HG02852 (cell line): ENCODE measurements around the gene PLA2G4F.

Experiments used
- ATAC-seq: cut with Tn5 transposase; IDR thresholded peaks from one replicate; pipeline ENCODE4 v1.9.1; 2021; ENCODE audit warnings: mild to moderate bottlenecking, moderate library complexity; ENCODE audit not compliant: unreplicated experiment

Gene PLA2G4F

DNA sequence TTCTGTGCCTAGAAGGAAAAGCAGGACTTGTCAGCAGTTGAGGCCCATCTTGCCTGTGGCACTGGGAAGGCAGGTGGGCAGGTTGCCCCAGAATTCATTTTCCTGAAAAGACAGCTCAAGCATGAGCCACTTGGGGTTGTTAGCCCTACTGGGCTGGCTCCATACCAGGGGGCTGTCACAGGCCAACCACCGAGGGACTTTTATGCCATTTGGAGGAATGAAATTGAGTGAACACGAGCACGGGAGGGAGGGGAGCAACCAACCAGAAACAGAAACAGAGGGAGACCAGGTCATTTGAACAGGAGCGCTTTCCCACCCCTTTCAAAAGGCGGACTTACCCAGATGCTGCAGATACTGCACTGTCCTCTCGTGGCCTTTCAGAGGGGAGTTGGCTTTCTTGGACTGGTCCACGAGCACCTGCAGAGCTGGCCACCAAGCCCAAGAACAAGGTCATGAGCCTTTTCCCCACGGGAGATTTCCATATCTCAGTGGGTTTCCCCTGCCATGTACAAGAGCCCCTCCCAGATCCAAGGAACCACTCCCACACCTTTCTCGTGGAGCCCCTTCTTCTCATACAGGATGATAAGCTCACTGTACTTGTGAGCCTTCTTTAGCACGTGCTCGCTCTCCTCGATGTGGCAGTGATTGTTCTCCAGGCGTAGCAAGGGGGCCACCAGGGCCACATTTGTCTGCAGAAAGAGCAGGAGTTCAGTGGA lies 9.9 kb upstream of the PLA2G4F start:
- no peak for ATAC-seq

DNA sequence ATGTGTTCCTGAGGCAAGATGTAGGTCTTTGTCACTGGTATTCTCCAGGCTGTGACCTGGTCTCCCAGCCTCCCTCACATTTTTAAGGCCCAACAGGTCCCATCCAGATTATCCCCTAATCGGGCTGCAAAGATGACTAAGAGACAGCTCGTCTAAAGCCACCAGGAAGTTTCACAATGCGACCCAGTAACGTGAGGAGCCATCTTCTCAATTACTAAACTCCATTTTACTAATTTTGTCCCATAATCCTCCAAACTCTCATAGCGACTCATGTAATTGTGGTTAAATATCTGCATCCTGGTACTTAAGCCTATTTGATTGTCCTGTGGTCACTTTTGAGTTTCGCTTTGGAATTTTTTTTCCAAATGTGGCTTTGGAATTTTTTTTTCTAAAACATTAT lies 8.7 kb upstream of the PLA2G4F start:
- ATAC-seq: no peak

DNA sequence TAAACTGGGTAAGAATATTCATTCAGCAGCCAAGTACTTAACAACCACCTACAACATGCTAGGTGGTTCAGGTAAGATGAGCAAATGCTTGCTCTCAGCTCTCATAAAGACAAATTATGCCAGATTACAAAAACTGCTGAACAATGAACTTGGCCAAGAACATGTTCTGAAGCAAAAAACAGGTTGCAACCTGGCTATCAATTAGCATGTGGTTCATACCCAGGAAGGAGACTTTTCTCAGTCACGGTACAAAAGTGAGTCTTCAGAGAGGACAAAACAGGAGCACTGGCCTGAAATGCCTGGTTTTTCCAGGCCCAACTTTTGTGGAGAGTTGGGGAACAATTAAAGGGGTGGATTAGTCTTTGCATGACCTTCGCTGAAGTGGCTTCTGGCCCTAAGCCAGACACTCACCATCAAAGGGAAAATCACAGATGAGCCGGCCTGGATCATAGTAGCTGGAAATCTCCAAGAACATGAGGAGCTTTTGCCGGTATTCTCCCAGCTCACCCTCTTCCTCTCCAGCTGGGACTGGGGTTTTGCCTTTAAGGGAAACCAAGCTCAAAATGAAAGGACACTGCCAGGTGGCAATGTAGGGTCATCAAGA lies 7.6 kb upstream of the PLA2G4F start:
- no peak for ATAC-seq

DNA sequence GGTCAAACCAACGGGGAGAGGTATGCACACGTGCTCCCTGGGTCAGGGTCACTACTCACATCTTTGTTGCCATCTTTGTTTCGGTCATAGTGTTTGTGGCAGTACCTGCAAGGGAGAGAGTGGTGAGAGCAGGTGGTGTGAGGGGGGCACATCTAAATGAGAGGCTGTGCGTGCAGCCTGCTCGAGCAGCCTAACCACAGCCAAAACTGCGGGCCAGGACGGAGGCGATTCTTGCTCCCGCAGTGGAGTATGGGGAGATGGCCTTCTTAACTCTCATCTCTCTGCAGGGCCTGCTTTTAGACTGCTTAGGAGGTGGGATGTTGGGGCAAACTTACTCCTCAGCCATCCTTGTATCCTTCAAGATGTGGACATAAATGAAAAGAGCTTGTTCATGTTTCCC lies 6.9 kb upstream of the PLA2G4F start:
- ATAC-seq: no peak

DNA sequence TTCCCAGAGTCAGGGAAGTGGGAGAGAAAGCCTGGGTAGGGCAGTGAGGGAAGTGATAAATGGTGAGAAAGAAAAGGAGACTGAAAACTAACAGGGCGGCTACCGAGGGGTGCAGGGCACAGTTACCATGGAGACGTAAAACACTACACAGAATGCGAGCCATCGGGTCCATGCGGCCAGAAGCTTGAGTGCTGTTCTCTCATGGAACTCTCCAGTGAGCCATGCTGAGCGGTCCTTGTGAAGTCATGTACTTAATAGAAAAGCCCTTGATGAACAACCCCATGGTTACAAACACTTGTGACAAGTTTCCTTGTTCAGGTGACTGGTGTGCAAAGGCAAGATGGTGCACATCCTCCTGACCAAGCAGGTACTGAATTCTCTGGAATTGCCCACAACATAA lies 3.7 kb upstream of the PLA2G4F start:
- no peak for ATAC-seq

DNA sequence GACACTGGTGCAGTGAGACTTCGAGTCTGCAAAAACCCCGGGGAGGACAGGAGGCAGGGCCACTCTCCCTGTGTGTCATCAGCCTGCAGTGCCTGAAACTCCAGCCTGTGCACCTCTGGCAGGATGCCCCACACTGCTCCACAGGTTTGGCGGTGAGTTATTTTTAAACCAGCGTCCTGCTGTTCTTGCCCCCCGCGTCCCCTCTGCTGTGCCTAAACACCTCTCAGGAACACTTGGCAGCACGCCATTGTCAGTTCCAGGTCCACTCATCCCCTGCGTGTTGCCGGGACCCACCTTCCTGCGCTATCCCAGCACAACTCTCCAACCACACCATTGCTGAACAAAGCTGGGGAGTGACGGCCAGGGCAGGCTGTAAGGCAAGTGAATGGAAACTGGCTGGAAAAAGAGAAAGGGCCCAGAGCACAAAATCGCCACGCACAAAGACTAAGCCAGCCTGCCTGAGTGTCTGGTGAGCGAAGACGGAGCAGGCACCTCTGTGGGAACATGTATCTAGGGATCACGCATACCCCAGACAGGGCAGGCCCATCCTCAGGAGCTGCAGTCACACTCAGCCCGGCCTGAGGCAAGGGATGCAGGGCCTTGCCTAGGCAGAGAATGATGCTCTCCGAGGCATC lies 3.1 kb upstream of the PLA2G4F start:
- no peak for ATAC-seq

DNA sequence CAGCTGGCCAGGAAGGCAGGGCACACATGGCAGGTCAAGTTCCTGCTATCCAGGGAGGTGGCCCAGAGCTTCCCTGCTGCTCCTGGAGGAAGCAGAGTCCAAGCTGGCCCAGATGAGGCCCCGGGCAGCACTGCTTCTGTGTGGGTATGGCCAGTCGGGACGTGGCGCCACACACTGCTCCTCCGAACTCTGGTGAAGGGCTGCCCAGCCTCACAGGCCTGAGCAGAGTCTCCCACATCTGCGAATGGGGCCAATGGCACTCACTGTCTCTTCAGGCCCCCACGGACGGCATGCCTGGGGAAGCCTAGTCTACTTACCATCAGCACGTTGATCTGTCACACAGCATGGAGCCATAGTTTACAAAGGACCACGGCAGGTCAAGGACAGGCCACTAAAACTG lies 2.5 kb upstream of the PLA2G4F start:
- no peak for ATAC-seq

DNA sequence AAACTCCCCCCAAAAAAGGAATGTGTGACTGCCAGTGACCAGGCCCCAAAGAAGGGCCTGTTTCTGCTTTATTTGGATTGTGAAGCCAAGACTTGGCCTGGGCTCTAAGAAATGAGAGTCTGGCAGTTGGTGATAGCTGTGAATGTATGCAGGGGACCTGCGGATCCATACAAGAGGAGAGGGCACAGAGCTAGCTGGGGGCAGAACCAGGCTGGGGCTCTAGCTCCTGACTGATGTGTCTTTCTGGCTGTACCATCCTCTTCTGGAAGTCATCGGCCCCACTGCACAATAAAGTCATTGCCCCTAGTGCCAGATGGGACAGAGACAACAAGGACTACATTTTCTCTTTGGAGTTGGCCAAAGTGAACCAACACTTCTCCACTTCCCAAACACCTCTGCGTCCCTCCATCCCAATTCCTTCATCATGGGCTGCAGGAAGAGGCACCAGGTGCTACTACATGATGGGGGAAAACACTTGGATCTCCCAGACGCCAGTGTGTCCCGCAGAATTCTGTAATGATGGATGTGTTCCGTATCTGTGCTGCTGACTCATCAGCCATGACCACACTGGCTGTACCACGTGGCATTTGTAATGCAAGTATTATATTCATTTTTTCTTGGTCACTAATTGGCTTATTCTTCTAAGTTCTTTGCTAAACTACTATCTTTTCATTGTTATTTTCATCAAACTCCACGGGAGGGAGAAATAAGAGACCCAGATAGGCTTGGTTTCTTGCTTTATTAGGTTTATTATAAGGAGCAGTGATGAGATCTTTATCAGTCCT lies 1.7 kb upstream of the PLA2G4F start:
- no peak for ATAC-seq

DNA sequence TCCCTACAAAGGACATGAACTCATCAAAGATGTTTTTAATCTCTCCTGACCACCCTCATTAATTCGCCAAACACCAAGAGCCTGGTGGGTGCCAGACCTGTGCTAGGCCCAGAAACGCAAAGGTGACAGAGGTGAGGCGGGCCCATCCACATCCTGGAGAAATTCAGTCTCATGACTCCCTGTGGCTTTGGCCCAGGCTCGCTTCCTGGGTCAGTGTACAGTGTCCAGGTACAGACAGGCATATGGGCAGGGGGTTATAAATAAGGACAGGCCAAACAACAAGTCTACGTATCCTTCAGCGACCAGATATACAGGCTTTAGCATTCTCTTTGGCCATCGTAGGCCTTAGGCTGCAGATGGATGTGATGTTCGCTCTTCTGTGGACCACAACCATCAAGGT lies 945 bp upstream of the PLA2G4F start:
- no peak for ATAC-seq

DNA sequence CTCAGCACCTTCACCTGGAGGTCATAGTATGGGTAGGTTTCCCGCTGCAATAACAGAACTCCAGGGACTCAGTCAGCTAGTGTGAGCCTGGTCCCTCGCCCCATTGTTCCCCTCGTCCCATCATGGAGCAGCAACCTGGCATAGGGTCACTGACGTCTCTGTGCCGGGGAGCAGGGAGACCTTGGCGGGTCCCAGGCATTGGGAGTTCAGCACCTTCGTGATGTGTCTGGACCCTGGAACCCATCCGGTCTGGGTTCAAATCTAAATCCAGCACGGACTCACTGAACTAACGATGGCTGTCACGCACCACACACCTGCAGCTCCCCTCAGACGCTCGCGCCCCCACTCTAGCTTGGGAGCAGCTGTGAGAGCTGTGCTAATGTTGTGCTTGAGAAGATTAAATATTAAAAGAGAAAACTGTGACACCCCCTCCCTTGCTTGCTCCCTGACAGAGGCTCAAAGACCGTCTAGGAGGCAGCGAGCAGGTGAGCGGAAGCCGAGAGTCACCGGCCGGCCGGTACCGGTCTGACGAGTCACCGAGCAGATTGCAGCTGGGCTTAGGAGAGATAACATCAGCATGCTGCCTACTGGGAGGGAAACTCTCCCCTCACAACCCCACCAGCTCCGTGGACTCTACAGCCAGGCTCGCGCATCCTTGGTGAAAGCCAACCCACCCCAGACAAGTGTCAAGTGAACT lies 742 bp downstream of the PLA2G4F start:
- ATAC-seq: no peak

DNA sequence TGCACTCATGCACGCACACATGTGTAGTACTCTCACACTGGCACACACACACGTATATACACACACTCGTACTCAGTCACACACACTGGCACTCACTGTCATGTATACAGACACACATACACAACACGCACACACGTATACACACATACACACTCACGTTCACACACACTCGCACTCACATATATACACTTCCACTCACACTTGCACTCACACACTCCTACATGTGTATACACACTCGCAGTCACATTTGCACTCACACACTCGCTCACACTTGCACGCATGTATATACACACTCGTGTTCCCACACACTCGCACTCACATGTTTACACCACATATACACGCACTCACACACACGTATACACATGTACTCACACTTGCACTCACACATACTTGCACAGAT lies 1.5 kb downstream of the PLA2G4F start:
- ATAC-seq: no peak

DNA sequence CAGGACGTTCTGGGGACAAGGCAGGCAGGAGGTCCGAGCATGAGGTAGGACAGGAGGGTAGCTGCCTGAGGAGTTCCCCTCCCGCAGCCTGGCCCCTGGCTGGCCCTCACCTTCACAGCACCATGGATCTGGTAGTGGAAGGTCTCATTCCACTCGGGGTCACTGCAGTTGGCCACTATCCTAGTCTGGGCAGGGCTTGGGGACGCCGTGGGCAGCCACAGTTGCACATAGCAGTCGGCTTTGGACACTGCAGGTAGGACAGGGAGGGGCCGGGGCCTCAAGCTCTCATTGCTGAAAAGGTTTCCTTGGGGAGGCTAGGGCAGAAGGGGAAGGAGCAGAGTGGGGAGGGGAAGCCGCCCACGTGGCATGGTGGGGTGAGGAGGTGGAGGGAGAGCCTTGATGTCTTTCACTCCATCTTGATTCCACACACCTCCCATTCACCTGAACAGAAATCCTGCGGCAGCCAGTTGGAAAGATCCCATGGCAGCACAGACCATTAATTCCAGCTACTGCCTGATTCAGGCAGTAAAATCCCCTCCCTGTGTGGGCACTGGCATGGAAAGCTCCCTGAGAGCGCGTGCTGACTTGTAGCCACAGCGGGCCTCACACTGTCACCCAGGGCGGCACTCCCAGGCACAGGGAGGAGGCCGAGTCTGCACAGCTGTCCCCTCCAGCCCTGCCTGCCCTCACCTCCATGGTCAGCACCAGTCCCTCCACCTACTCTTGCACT lies 2.1 kb downstream of the PLA2G4F start:
- no peak for ATAC-seq

DNA sequence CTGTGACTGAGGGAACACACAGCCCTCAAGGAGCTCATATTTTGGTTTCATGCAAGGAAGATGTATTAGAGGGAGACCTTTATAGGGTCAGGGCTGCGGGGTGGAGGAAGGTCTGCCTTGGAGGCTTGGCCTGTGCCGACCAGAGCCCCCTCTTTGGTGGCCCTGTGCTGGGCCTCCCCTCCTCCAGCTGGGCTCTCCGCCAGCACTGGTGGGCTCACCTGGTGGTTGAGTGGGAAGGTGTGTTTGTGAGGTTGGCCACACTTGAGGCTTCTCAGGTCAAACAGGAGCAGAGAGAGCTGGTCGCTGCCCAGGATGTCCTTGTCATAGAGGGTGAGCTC lies 2.6 kb downstream of the PLA2G4F start:
- no peak for ATAC-seq

DNA sequence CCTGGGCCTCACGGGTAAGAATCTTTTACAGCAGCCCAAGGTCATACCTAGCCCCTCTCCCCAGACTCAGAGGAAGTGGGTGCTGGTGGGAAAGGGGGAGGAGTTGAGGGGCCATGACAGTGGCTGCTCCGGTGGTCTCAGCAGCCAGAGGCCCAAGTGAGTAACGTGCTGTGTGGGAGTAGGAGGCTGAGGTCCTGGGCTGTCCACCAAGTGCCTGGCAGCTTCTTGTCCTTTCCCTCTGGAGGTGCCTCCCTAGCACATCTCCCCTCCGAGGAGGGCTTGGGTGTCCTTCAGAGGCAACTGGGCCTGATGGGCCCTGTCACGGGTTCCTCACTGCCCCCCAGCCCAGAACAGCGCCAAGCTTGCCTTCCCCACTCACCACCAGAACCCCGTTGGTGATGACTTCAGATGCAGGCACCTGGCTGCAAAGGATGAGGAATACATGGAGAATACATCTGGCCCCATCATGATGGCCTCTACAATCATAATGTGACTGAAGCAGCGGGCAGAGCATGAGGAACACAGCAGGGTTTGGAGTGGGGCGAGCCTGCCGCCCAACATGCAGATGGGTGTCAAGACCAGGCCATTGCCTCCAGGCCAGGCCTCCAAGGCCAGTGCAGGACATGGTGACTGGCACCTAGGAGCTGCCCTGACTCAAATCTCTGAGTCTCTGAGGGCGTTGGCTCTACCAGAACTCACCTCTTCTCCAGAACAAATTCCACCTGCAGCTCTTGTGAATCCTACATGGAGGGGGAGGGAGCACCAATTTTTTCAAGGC lies 3.3 kb downstream of the PLA2G4F start:
- no peak for ATAC-seq

DNA sequence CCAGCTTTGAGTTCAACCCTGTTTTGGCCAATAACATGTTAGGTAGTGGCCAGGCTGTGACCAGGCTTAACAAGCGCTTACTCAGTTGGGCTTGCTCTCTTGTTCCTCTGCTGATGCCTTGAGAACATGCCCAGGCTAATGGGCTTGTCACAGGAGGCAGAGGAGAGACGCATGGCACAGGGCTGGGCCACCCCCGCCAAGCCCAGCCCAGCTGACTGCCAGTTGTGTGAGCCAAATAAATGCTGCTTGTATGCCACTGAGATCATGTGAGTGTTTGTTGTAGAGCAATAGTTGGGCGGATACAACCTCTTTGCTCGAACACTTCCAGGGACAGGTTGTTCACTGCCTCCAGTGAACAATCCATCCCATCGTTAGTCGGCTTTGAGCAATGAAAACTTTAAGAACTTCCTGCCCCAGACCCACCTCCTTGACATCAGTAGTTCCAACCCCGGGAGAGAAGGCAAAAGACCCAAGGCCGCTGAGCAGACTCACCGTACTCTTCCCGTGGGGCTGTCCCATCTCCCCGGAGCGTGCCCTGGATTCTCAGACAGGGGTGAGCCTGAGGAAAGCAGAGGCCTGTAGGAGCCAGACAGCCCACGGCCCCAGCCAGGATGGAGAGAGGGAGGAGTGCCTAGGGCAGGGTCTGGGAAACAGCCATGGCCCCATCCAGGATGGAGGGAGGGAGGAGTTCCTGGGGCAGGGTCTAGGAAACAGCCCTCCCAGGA lies 4.1 kb downstream of the PLA2G4F start:
- no peak for ATAC-seq

DNA sequence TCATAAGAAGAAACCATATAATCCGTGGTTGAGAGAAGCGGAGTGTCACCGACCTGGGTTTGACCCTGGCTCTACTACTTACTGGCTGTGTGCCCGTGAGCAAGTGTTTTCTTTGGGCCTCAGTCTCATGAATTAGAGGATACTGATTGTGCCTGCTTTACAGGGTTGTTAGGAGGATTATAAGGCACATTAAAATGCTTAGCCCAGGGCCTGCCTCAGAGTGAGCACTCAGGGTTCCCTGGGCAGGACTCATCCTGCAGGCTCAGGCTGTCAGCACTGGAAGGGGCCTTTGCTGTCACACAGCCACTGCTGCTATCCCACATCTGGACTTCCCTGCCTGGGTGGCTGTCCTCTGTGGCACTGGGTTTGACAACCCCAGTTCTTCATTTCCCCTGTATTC lies 4.7 kb downstream of the PLA2G4F start:
- ATAC-seq: no peak

DNA sequence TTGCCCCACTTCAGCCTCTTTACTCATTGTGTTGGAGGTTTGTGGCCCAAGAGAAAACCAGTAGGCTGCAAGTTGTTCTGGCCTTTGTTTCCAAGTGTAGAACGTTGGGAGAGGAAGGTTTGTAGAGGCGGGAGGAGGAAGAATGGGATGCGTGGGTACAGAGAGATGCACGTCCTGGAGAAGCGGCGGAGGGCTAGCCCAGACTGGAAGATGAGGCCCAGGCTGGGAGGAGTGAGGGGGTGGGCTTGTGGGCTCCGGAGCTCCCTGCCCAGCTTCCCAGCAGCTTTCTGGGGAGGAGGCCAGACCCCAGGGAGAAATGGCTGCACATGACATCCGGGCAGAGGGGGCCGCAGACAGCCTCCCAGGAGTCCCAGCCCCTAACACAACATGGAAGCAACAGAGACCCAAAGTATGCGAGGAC lies 5.3 kb downstream of the PLA2G4F start:
- no peak for ATAC-seq

DNA sequence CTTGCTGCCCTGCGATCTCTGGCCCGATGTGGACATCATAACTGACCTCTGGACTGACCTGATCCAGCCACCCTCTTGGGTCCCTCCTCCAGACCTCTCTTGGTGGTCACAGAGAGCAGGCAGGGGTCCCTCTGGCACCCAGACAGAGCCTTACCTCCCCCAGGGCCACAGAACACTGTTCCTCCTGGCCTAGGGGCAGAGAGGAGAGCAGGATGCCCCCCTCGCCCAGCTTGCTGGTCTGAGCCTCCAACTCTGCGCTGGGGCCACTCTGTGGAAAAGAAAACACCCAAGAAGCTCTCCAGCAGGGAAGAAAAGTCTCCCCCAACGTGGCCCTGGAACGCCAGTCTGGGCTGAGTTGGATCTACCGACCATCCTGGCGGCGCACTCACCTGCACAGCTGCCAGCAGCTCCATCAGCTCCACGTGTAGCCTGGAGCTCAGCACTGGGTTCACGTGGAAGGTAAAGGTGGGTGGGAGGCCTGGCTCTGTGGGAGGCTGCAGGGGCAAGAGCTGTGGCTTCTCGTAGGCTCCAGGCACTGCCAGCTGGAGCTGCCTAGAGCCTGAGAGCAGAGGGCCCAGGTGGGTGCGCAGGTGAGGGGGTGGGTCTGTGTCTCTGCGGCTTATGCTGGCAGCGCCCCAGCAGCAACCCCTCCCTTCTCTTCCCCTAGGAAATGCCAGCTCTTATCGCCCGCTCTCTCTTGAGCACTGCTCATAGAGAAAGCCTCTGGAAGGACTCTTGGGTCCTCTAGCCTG lies 6.0 kb downstream of the PLA2G4F start:
- ATAC-seq: no peak
